SK-N-SH (cell line): ENCODE results near the gene ABHD16A.
A peak's percentile ranks its signal among the peaks of the same experiment; 100 is the strongest.

ENCODE experiments used
- CTCF ChIP-seq: fragments of 200-600 bp; sonication (generic); IDR thresholded peaks from 2 replicates; pipeline ENCODE4 v1.6.1; 2017; ENCODE audit warnings: antibody characterized with exemption, mild to moderate bottlenecking, moderate library complexity
- EP300 ChIP-seq, 2 experiments: IDR thresholded peaks; 2 replicates each; pipeline versions ENCODE4 v1.4.0 to v1.6.1; 2012; ENCODE audit warnings: borderline replicate concordance in 1 of 2, low read depth in 1 of 2, low read length in 1 of 2

GRCh38 chr6:31729979-31730630 is 27.0 kb upstream of the ABHD16A start:
- no peak for TF ChIP-seq CTCF
- TF ChIP-seq EP300 (IDR thresholded peaks at IDR 0.05; ENCODE audit: borderline replicate concordance in 1 of 2, low read depth in 1 of 2, low read length in 1 of 2): 0 out of 4 replicates have a peak, but pooled peaks of 1 of the 2 experiments have one; percentile 38
